Keratinocyte (primary cell): Measurements from ENCODE around the gene MAP2K5. TPM values are rescaled to one million over a fixed set of nuclear protein-coding genes. Genes with fewer than 3 reads are reported as not detected.

ENCODE experiments used
- DNase-seq: peaks from one replicate; pipeline ENCODE4 v3.0.0-alpha.2; 2011; ENCODE audit warnings: low read depth, missing footprints, low spot score
- FAIRE-seq: peaks from 2 replicates; lab custom pipeline; 2011; peaks lifted over from hg19 to GRCh38; lab: Jason Lieb, UNC
- H2AFZ ChIP-seq: 2 replicates; pipeline ENCODE4 v1.6.0; 2012; ENCODE audit warnings: low read length, control low read depth, inconsistent platforms; ENCODE audit not compliant: control insufficient read depth
- H3K27ac ChIP-seq: 2 replicates; pipeline ENCODE4 v1.5.1; 2011; ENCODE audit warnings: low read length; ENCODE audit not compliant: control insufficient read depth, insufficient read depth
- H3K27me3 ChIP-seq: 3 replicates; pipeline ENCODE4 v1.6.0; 2011; ENCODE audit warnings: low read length; ENCODE audit not compliant: control insufficient read depth, insufficient read depth; ENCODE audit errors: extremely low read depth
- H3K36me3 ChIP-seq, 2 experiments: 2 replicates in 1 of 2; 3 replicates in 1 of 2; pipeline ENCODE4 v1.5.1; 2011; ENCODE audit warnings: low read length in 2 of 2, mild to moderate bottlenecking in 1 of 2; ENCODE audit not compliant: control insufficient read depth in 2 of 2, insufficient read depth in 2 of 2; ENCODE audit errors: extremely low read depth in 1 of 2
- H3K4me1 ChIP-seq: 3 replicates; pipeline ENCODE4 v1.5.1; 2011; ENCODE audit warnings: low read length; ENCODE audit not compliant: control insufficient read depth, insufficient read depth; ENCODE audit errors: extremely low read depth
- H3K4me2 ChIP-seq: 3 replicates; pipeline ENCODE4 v1.6.0; 2011; ENCODE audit warnings: low read depth, low read length; ENCODE audit not compliant: control insufficient read depth, insufficient read depth; ENCODE audit errors: extremely low read depth
- H3K4me3 ChIP-seq, 3 experiments: fragments of 200-600 bp in 1 of 3; sonication (generic) in 1 of 3; 2 replicates in 2 of 3; 3 replicates in 1 of 3; pipeline ENCODE4 v1.5.1; 2011 to 2016; ENCODE audit warnings: low read length in 3 of 3, mild to moderate bottlenecking in 3 of 3, control low read depth in 2 of 3, inconsistent platforms in 1 of 3, low read depth in 1 of 3, mixed read lengths in 1 of 3, mixed run types in 1 of 3, moderate library complexity in 1 of 3; ENCODE audit not compliant: control insufficient read depth in 2 of 3, insufficient read depth in 2 of 3; ENCODE audit errors: extremely low read depth in 1 of 3
- H3K79me2 ChIP-seq: 2 replicates; pipeline ENCODE4 v1.6.0; 2012; ENCODE audit warnings: low read length; ENCODE audit not compliant: control insufficient read depth, insufficient read depth
- H3K9ac ChIP-seq: 3 replicates; pipeline ENCODE4 v1.6.0; 2011; ENCODE audit warnings: low read length; ENCODE audit not compliant: control insufficient read depth, insufficient read depth; ENCODE audit errors: extremely low read depth
- H3K9me1 ChIP-seq: 3 replicates; pipeline ENCODE4 v1.6.0; 2011; ENCODE audit warnings: low read length; ENCODE audit not compliant: control insufficient read depth, insufficient read depth; ENCODE audit errors: extremely low read depth
- H3K9me3 ChIP-seq: 2 replicates; pipeline ENCODE4 v1.5.1; 2012; ENCODE audit warnings: low read depth, low read length; ENCODE audit not compliant: control insufficient read depth
- H4K20me1 ChIP-seq: 3 replicates; pipeline ENCODE4 v1.6.0; 2011; ENCODE audit warnings: low read length; ENCODE audit not compliant: control insufficient read depth, insufficient read depth; ENCODE audit errors: extremely low read depth
- CTCF ChIP-seq, 3 experiments: IDR thresholded peaks in 1 of 3; conservative IDR thresholded peaks in 1 of 3; optimal IDR thresholded peaks in 1 of 3; 2 replicates in 2 of 3; 3 replicates in 1 of 3; pipeline versions ENCODE3 to v1.5.1; 2011; ENCODE audit warnings: low read length in 3 of 3, mild to moderate bottlenecking in 3 of 3, moderate library complexity in 2 of 3, control low read depth in 1 of 3, inconsistent platforms in 1 of 3; ENCODE audit not compliant: insufficient read depth in 2 of 3; ENCODE audit errors: extremely low read depth in 1 of 3
- EZH2 ChIP-seq: IDR thresholded peaks from one replicate; pipeline ENCODE4 v1.6.1; 2012; ENCODE audit warnings: inconsistent platforms, mild to moderate bottlenecking, low read length, moderate library complexity
- dilution Hi-C: fragments of 300-500 bp; cut with MboI; formaldehyde crosslinking; loops from one replicate; pipeline ENCODE4 v1.7.0; 2020; ENCODE audit warnings: low sequenced_read_pairs; ENCODE audit not compliant: extremely low pct_ligation_motif_present
- polyA plus RNA-seq, 5 experiments: library from polyadenylated mRNA; depleted of rRNA in 3 of 5; stranded (reverse) in 3 of 5; stranded (forward) in 1 of 5; unstranded in 1 of 5; fragments of >200 nt; gene quantifications; 1 replicate in 1 of 5; 2 replicates in 3 of 5; 3 replicates in 1 of 5; pipeline versions ENCODE4 v1.2.1 to v1.2.3, GENCODE V29; 2011 to 2012; ENCODE audit warnings: missing spikeins in 2 of 5, low read depth in 1 of 5, low replicate concordance in 1 of 5

MAP2K5 gene
- polyA plus RNA-seq, 1 donor (not counting 4 experiments of a cell fraction or from before 2014, with no cell fraction given), result 3.6 TPM

GRCh38 chr15:67701669-67702068, 159.2 kb downstream of the MAP2K5 start:
- H3K4me1 ChIP-seq, result no peaks in the 10 kb centered on the region
- H3K9me1 ChIP-seq, result no peaks in the 10 kb centered on the region
- no peak for FAIRE-seq
- no peak for TF ChIP-seq EZH2
- TF ChIP-seq CTCF (optimal IDR thresholded peaks at IDR 0.05 in 1 of 3, IDR thresholded peaks at IDR 0.05 in 1 of 3, conservative IDR thresholded peaks at IDR 0.05 in 1 of 3; ENCODE audit: extremely low read depth in 1 of 3, insufficient read depth in 2 of 3, low read length in 3 of 3), result no peak
- no peak overlapping the region for H3K4me3 ChIP-seq
- H3K4me2 ChIP-seq, result no peak overlapping the region
- no peaks in the 10 kb centered on the region for H3K79me2 ChIP-seq
- no peaks in the 10 kb centered on the region for H3K9me3 ChIP-seq
- H3K36me3 ChIP-seq, result no peaks in the 10 kb centered on the region
- H3K27ac ChIP-seq, result no peak overlapping the region
- dilution Hi-C loops, result no loop called here
- no peaks in the 10 kb centered on the region for H4K20me1 ChIP-seq
- H3K27me3 ChIP-seq, result no peaks in the 10 kb centered on the region
- no peak for DNase-seq
- H2AFZ ChIP-seq, result no peak overlapping the region
- H3K9ac ChIP-seq, result no peak overlapping the region

GRCh38 chr15:67707520-67708283, 165.2 kb downstream of the MAP2K5 start:
- Histone ChIP-seq H3K27me3 (no peaks in the 10 kb centered on the region), H3K4me1 (no peaks in the 10 kb centered on the region), H3K4me3 (no peak overlapping the region), H3K27ac (no peak overlapping the region), H4K20me1 (no peaks in the 10 kb centered on the region), H2AFZ (no peak overlapping the region), H3K9me3 (no peaks in the 10 kb centered on the region), H3K79me2 (no peaks in the 10 kb centered on the region), H3K9ac (no peak overlapping the region), H3K9me1 (no peaks in the 10 kb centered on the region), H3K36me3 (no peaks in the 10 kb centered on the region), H3K4me2 (no peak overlapping the region)
- DNase-seq (no peak), FAIRE-seq (no peak)
- dilution Hi-C loops, result no loop called here
- TF ChIP-seq CTCF (optimal IDR thresholded peaks at IDR 0.05 in 1 of 3, IDR thresholded peaks at IDR 0.05 in 1 of 3, conservative IDR thresholded peaks at IDR 0.05 in 1 of 3; ENCODE audit: extremely low read depth in 1 of 3, insufficient read depth in 2 of 3, low read length in 3 of 3), result no peak
